ENCODE data around the gene ANLN. TPM values are rescaled to one million over a fixed set of nuclear protein-coding genes. Genes with fewer than 3 reads are reported as not detected.

Gene ANLN
- total and polyA plus RNA-seq, 2 donors (not counting 3 experiments of a cell fraction or from before 2014, with no cell fraction given), result 28.5 to 119 TPM

- no peak overlapping the region for H3K4me2 ChIP-seq (ENCODE audit: insufficient read depth, low read length)
- no peaks in the 10 kb centered on the region for H3K27me3 ChIP-seq (ENCODE audit: control insufficient read depth in 2 of 2, insufficient read depth in 2 of 2, low read length in 2 of 2)
- FAIRE-seq, result no peak
- BruUV-seq (replicated peaks), result no TSS peak
- no peak overlapping the region for H2AFZ ChIP-seq (ENCODE audit: low read depth, low read length)
- H3K4me3 ChIP-seq (replicated peaks in 1 of 3; ENCODE audit: insufficient read depth in 1 of 3, low read depth in 1 of 3, low read length in 3 of 3), result no peak overlapping the region
- H3K4me1 ChIP-seq (ENCODE audit: control insufficient read depth, extremely low read depth, insufficient read depth, low read length), result no peaks in the 10 kb centered on the region
- H3K79me2 ChIP-seq (ENCODE audit: control insufficient read depth, insufficient read depth, low read length), result no peaks in the 10 kb centered on the region
- H4K20me1 ChIP-seq (replicated peaks; ENCODE audit: control insufficient read depth, extremely low read depth, insufficient read depth, low read length), result no peaks in the 10 kb centered on the region
- H3K36me3 ChIP-seq (ENCODE audit: control insufficient read depth in 2 of 2, extremely low read depth in 1 of 2, insufficient read depth in 2 of 2, low read length in 2 of 2), result no peaks in the 10 kb centered on the region
- no peak for TF ChIP-seq POLR2AphosphoS5 (IDR thresholded peaks at IDR 0.05; ENCODE audit: insufficient read depth, low read depth, low read length)
- DNase-seq (ENCODE audit: low read depth, low spot score), result no peak
- H3K27ac ChIP-seq (ENCODE audit: insufficient read depth, low read depth, low read length), result no peak overlapping the region
- CTCF ChIA-PET, result no interaction called here
- POLR2A ChIA-PET, result no interaction called here
- H3K9me1 ChIP-seq (replicated peaks; ENCODE audit: control insufficient read depth, extremely low read depth, insufficient read depth, low read length), result no peaks in the 10 kb centered on the region
- H3K9me3 ChIP-seq (replicated peaks; ENCODE audit: control insufficient read depth, insufficient read depth, low read length), result no peaks in the 10 kb centered on the region
- intact Hi-C loops (cut with micrococcal nuclease), result loop anchor here (5.0 kb wide), 1 partner anchor 757 kb away; no protein-coding TSS in a partner anchor
- no peak overlapping the region for H3K9ac ChIP-seq (replicated peaks; ENCODE audit: extremely low read depth, insufficient read depth, low read length)
- dilution Hi-C loops (cut with MboI; ENCODE audit: extremely low pct_ligation_motif_present, low sequenced_read_pairs), result no loop called here
These were observed 34.2 kb upstream of the ANLN start for GRCh38 chr7:36355490-36355889.

GRCh38 chr7:36357054-36357453, 32.6 kb upstream of the ANLN start:
- Histone ChIP-seq H3K4me2 (ENCODE audit: insufficient read depth, low read length) (no peak overlapping the region), H3K9ac (replicated peaks; ENCODE audit: extremely low read depth, insufficient read depth, low read length) (no peak overlapping the region), H4K20me1 (replicated peaks; ENCODE audit: control insufficient read depth, extremely low read depth, insufficient read depth, low read length) (no peaks in the 10 kb centered on the region), H2AFZ (ENCODE audit: low read depth, low read length) (no peak overlapping the region), H3K4me3 (replicated peaks in 1 of 3; ENCODE audit: insufficient read depth in 1 of 3, low read depth in 1 of 3, low read length in 3 of 3) (no peak overlapping the region), H3K9me3 (replicated peaks; ENCODE audit: control insufficient read depth, insufficient read depth, low read length) (no peaks in the 10 kb centered on the region), H3K4me1 (ENCODE audit: control insufficient read depth, extremely low read depth, insufficient read depth, low read length) (no peaks in the 10 kb centered on the region), H3K27ac (ENCODE audit: insufficient read depth, low read depth, low read length) (no peak overlapping the region), H3K36me3 (ENCODE audit: control insufficient read depth in 2 of 2, extremely low read depth in 1 of 2, insufficient read depth in 2 of 2, low read length in 2 of 2) (no peaks in the 10 kb centered on the region), H3K79me2 (ENCODE audit: control insufficient read depth, insufficient read depth, low read length) (no peaks in the 10 kb centered on the region), H3K27me3 (ENCODE audit: control insufficient read depth in 2 of 2, insufficient read depth in 2 of 2, low read length in 2 of 2) (no peaks in the 10 kb centered on the region), H3K9me1 (replicated peaks; ENCODE audit: control insufficient read depth, extremely low read depth, insufficient read depth, low read length) (no peaks in the 10 kb centered on the region)
- FAIRE-seq (no peak), DNase-seq (ENCODE audit: low read depth, low spot score) (no peak)
- no peak for TF ChIP-seq GATA2 (IDR thresholded peaks at IDR 0.05; ENCODE audit: insufficient read depth, insufficient read length, low read depth, low read length)
- no peak for TF ChIP-seq JUN (IDR thresholded peaks at IDR 0.05; ENCODE audit: borderline replicate concordance, insufficient read depth, insufficient read length, low read depth)
- no peak for TF ChIP-seq FOS (IDR thresholded peaks at IDR 0.05; ENCODE audit: borderline replicate concordance, insufficient read depth, low read length)
- TF ChIP-seq EZH2 (IDR thresholded peaks at IDR 0.05; ENCODE audit: borderline replicate concordance, low read depth, low read length, severe bottlenecking), result no peak
- TF ChIP-seq MAX (IDR thresholded peaks at IDR 0.05; ENCODE audit: insufficient read depth, insufficient read length), result no peak
- no peak for TF ChIP-seq POLR2A (IDR thresholded peaks at IDR 0.05; ENCODE audit: low read depth, low read length)
- no peak for TF ChIP-seq POLR2AphosphoS5 (IDR thresholded peaks at IDR 0.05; ENCODE audit: insufficient read depth, low read depth, low read length)
- TF ChIP-seq MYC (IDR thresholded peaks at IDR 0.05; ENCODE audit: low read depth, low read length), result no peak
- TF ChIP-seq, protein P1, sequence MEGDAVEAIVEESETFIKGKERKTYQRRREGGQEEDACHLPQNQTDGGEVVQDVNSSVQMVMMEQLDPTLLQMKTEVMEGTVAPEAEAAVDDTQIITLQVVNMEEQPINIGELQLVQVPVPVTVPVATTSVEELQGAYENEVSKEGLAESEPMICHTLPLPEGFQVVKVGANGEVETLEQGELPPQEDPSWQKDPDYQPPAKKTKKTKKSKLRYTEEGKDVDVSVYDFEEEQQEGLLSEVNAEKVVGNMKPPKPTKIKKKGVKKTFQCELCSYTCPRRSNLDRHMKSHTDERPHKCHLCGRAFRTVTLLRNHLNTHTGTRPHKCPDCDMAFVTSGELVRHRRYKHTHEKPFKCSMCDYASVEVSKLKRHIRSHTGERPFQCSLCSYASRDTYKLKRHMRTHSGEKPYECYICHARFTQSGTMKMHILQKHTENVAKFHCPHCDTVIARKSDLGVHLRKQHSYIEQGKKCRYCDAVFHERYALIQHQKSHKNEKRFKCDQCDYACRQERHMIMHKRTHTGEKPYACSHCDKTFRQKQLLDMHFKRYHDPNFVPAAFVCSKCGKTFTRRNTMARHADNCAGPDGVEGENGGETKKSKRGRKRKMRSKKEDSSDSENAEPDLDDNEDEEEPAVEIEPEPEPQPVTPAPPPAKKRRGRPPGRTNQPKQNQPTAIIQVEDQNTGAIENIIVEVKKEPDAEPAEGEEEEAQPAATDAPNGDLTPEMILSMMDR (IDR thresholded peaks at IDR 0.05; ENCODE audit: extremely low read depth in 1 of 2, insufficient read depth in 1 of 2, low read depth in 1 of 2, low read length in 2 of 2), result no peak
- CTCF ChIA-PET, result interaction anchor here (1.2 to 1.3 kb wide), 2 partner anchors 10 to 15 kb away, joined by 3 read pairs; no protein-coding TSS in a partner anchor
- intact Hi-C loops (cut with micrococcal nuclease) (loop anchor here (5.0 kb wide), 1 partner anchor 755 kb away; no protein-coding TSS in a partner anchor), dilution Hi-C loops (cut with MboI; ENCODE audit: extremely low pct_ligation_motif_present, low sequenced_read_pairs) (no loop called here)
- no TSS peak for BruUV-seq (replicated peaks)
- POLR2A ChIA-PET, result no interaction called here

Data from endothelial cell of umbilical vein (primary cell).